ENCODE measurements around the gene FBXL3.
A peak's percentile ranks its signal among the peaks of the same experiment; 100 is the strongest.

The FBXL3 gene, protein sequence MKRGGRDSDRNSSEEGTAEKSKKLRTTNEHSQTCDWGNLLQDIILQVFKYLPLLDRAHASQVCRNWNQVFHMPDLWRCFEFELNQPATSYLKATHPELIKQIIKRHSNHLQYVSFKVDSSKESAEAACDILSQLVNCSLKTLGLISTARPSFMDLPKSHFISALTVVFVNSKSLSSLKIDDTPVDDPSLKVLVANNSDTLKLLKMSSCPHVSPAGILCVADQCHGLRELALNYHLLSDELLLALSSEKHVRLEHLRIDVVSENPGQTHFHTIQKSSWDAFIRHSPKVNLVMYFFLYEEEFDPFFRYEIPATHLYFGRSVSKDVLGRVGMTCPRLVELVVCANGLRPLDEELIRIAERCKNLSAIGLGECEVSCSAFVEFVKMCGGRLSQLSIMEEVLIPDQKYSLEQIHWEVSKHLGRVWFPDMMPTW

DNA sequence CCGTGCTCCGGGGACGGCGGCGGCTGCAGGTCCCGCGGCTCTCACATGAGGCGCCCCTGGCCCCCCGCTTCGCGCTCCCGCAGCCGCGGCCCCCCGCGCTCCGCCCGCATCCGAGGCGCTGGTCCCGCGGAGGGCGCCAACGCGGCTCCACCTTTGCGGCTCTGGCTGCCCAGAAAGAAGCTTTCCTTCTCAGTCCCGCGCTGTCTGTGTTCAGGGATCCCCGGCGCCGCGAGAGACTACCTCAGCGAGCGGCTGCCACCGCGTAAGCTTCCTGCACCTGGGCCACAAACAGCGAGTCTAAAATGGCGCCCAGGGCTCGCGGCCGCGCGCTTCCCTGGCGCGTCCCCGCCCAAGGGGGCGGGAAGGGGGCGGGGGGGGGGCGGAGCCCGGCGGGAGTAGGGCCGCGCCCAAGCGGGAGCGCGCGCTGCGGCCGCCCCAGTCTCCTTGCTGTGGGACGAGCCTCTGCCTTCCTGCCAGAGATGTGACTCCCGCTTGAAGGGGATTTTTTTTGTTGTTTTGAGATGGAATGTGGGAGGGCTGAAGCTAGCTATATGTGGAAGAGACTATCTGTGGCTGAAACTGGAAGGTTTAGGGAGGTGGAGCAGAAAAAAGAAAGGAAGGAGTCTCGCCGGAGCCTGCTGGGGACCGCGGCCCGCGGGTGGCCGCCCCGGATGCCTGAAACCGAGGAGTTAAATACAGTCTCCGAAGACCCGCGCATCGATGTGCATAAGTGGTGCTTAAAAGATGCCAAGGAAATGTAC lies at the start of gene FBXL3:
Gene FBXL3, minus strand, starts transcription at position 299 of the 761 bp plus-strand sequence. CDS start 5,299 bp downstream, outside the sequence.
- TF ChIP-seq, protein P1, sequence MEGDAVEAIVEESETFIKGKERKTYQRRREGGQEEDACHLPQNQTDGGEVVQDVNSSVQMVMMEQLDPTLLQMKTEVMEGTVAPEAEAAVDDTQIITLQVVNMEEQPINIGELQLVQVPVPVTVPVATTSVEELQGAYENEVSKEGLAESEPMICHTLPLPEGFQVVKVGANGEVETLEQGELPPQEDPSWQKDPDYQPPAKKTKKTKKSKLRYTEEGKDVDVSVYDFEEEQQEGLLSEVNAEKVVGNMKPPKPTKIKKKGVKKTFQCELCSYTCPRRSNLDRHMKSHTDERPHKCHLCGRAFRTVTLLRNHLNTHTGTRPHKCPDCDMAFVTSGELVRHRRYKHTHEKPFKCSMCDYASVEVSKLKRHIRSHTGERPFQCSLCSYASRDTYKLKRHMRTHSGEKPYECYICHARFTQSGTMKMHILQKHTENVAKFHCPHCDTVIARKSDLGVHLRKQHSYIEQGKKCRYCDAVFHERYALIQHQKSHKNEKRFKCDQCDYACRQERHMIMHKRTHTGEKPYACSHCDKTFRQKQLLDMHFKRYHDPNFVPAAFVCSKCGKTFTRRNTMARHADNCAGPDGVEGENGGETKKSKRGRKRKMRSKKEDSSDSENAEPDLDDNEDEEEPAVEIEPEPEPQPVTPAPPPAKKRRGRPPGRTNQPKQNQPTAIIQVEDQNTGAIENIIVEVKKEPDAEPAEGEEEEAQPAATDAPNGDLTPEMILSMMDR (conservative IDR thresholded peaks at IDR 0.05) = no peak

DNA sequence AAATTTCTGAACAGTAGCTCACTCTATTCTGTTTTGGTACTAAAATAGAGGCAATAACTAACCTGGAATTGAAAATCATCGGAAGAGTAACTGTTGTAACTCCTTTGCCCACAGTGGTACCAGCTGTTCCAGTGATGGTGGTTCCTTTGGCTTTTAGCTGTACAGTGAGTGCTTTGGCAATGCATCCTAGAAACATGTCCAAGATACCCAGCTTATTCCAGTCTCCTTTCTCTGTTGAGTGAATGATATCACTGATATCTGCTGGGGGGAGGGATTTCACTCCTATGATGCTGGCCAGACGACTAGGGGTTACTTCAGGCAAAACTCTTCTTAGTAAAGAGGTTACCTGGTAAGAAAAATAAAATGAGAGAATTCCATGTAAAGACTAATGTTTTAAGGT lies 40.6 kb upstream of the FBXL3 start:
- no peak overlapping the region for H3K27ac ChIP-seq
- TF ChIP-seq, protein P1 (conservative IDR thresholded peaks at IDR 0.05) = no peak

More for the DNA sequence above, at the start of gene FBXL3:
- H3K27ac ChIP-seq = peak within 1 kb of the TSS; percentile 94

DNA sequence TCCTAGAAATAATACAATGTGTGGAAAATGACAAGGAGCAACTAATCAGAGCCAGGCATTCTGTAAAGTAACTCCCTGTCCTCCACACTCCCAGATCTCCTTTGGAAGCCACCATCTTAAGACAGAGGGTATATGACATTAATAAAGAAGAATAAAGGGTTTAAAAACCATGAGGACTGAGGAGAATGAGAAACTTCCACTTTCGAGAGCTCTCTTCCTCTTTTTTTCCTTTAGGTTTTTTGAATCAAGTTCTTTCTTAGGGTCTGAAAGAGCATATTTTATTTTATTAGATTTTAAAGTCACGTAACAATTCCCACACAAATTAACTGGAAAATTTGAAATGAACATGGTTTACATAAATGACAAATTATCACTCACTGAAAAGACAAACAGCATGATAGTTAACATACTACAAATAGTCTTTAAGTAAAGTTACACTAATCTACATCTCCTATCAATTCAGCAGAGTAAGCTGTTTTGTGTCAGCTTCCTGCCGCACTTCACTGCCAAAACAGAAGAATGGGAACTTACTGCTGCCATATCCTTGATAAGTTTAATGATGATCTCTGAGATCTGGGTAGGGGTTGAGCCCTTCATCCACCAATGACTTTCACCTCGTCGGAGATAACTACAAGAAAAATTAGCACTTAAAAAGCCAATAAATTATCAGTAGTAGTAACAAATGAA lies 38.6 kb upstream of the FBXL3 start:
- no peak overlapping the region for H3K27ac ChIP-seq

DNA sequence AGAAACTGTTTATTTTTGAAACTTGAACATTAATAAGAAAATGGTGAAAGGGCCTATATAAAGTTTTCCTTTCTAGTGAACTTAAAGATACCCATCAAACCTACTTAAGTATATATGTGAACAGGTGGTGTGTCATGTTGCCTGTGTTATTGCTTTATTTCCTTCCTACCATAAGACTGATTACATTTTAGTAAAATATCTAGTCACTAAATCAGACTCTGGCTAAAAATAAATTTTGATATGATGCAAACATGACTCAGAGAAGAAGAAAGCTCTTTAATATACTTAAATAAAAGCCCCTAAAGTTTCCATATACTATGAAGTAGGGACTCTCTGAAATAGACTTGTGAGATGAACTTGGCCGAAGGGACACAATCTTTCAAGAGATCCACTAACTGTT lies 35.1 kb upstream of the FBXL3 start:
- TF ChIP-seq, protein P1 (conservative IDR thresholded peaks at IDR 0.05) = no peak
- H3K27ac ChIP-seq = no peak overlapping the region

More for the DNA sequence above, 38.6 kb upstream of the FBXL3 start:
- TF ChIP-seq, protein P1 (conservative IDR thresholded peaks at IDR 0.05) = no peak

DNA sequence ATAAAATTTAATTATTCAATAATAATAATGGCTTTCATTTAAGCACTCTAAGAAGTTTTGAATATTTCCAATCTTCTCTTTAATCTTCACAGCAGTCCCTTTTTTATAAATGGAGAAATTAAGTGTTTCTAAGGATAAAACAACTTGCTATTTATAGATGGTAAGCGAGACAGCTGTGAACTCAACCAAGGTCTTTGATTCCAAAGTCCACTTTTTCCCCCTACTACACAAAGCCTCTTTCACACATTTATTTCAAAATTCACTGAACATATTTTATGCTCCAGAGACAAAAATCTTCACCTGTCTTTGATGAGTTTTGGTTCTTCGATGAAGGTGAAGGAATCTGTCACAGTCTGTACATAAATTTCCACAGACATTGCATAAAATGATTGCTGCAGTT lies 34.4 kb upstream of the FBXL3 start:
- H3K27ac ChIP-seq = no peak overlapping the region
- TF ChIP-seq, protein P1 (conservative IDR thresholded peaks at IDR 0.05) = no peak

DNA sequence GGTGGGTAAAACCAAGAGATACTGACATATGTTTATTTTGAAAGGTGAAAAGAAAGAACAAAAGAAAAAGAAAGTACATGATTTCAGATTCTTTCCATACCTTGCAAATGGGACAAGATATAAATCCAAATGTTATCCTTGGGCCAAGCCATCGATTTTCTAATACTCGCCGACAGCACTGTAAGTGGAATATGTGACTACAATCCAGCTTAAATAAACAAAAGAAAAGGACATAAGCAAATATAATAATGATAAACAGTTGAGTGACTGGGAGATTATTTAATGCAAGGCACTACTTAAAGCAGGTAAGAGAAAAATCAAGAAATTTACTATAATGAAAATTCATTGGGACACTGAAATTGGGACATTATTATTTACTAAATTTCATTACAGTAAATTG lies 29.9 kb upstream of the FBXL3 start:
- TF ChIP-seq, protein P1 (conservative IDR thresholded peaks at IDR 0.05) = no peak
- peak overlapping the region; percentile 92 for H3K27ac ChIP-seq

DNA sequence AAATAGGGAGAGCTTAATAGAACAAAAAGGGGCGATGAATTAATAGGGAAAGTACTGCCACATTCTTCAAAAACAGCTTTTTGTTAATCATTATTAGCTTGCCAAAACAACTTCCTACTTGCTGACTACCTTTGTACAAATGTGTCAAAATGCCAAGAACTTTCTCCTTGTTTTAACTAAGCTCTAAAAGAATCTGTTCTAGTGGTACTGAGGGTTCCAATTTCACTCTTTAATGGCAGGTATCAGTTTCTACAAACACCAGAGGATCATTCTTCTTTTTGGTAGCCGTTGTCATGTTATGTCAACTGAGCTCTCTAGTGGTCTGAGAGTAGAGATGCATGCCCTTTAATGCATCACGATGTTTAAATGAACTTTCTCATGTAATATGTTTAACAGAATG lies 29.4 kb upstream of the FBXL3 start:
- TF ChIP-seq, protein P1 (conservative IDR thresholded peaks at IDR 0.05) = 0 out of 2 replicates have a peak, but pooled peaks have one; percentile 17
- H3K27ac ChIP-seq = peak overlapping the region; percentile 92
